Left lung (tissue), 10 donors: ENCODE data around the gene ARHGEF17. TPM values are rescaled to one million over a fixed set of nuclear protein-coding genes. Genes with fewer than 3 reads are reported as not detected.

Experiments used
- ATAC-seq: fragments of 200-7000 bp; cut with Tn5 transposase; one replicate; pipeline ENCODE4 v1.9.1; 2020; ENCODE audit warnings: moderate library complexity
- DNase-seq, 4 donors: peaks; one replicate each; pipeline ENCODE4 v3.0.0-alpha.2; 2013 to 2020
- H3K27ac ChIP-seq, 2 donors: fragments of 200-600 bp; sonication (generic) in 1 of 2; one replicate each; pipeline versions ENCODE4 v1.5.0 to v1.8.0; 2020 to 2021
- H3K27me3 ChIP-seq, 2 donors: fragments of 200-600 bp; sonication (generic) in 1 of 2; one replicate each; pipeline versions ENCODE4 v1.5.0 to v1.8.0; 2020 to 2021
- H3K36me3 ChIP-seq, 2 donors: fragments of 200-600 bp; sonication (generic) in 1 of 2; one replicate each; pipeline versions ENCODE4 v1.5.0 to v1.8.0; 2020 to 2021
- H3K4me1 ChIP-seq, 2 donors: fragments of 200-600 bp; one replicate each; pipeline ENCODE4 v1.8.0; 2021
- H3K4me3 ChIP-seq, 2 donors: fragments of 200-600 bp; sonication (generic) in 1 of 2; one replicate each; pipeline versions ENCODE4 v1.5.0 to v1.8.0; 2020 to 2021; ENCODE audit warnings: mild to moderate bottlenecking in 1 of 2
- H3K9me3 ChIP-seq, 2 donors: fragments of 200-600 bp; sonication (generic) in 1 of 2; one replicate each; pipeline versions ENCODE4 v1.5.0 to v1.8.0; 2020 to 2021
- CTCF ChIP-seq, 2 donors: fragments of 200-600 bp; sonication (generic) in 1 of 2; IDR thresholded peaks; one replicate each; pipeline versions ENCODE4 v1.5.0 to v1.8.0; 2021; ENCODE audit warnings: antibody characterized with exemption in 2 of 2
- intact Hi-C, 2 donors: fragments of 100-400 bp; cut with DNase I; formaldehyde crosslinking; loops; one replicate each; pipeline versions ENCODE4 v1.11.2 to v1.14.2; 2022
- polyA plus RNA-seq, 6 donors: library from polyadenylated mRNA; unstranded; fragments of 120-200 nt; gene quantifications; one replicate each; pipeline ENCODE4 v1.2.1, GENCODE V29; 2013; ENCODE audit not compliant: insufficient read length in 6 of 6
- total RNA-seq, 2 donors: library from RNA; stranded (reverse); fragmentation: NEBNext Ultra II Directional; extraction: Animal tissue kit (Norgen Biotek cat#: 25700); gene quantifications; one replicate each; pipeline ENCODE4 v1.2.1, GENCODE V29; 2021
- donor health status: DM: no; HTN: yes; CAD: no.
- donor health status: DM: no; HTN: no; CAD: no.

Gene ARHGEF17
- total and polyA plus RNA-seq, 8 donors: 56.3 to 95.8 (median 82.8) TPM

- Histone ChIP-seq H3K4me3 (peak overlapping the region in 1 of 2 donors; percentile 72), H3K27ac (peak overlapping the region; percentile 79 to 95), H3K27me3 (no peaks in the 10 kb centered on the region)
Measured at GRCh38 chr11:73375830-73376159, 67.7 kb downstream of the ARHGEF17 start.

DNA sequence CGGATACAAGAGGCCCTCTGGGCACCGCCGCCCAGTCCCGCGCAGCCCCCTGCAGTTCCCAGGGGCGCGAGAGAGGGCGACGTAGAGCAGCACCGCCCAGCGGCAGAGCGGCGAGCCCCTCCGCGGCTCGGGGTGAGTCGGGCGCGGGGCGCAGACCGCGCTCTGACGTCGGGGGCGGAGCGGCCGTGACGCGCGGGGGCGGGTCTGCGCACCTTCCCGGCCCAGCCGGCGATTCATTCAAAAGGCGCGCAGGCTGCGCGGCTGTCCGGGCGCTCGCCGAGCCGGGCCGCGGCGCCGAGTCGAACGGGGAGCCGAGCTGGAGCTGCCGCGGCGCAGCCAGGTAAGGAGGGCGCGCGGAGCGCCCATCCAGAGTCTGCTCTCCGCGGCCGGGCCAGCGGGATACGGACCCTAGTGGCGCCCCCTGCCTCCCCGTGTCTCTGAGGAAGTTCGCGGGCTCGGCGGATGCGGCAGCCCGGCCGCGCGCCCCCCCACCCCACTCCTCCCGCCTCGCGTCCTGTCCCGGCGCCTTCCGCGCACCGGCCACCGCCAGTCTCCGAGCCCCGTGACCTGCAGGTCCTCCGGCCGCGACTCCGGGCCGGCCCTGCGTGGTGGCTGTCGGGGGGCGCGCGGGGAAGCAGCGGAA is 68.2 kb downstream of the ARHGEF17 start, which contains the start of gene RELT:
Gene RELT (plus strand): TSS at position 240 of the 643 bp plus-strand sequence. CDS start 12,738 bp downstream, outside the sequence.
- DNase-seq (peak; percentile 86 to 98 (median 93)), ATAC-seq (peak; percentile 93)
- H3K27ac ChIP-seq: peak within 1 kb of the TSS; percentile 79 to 95
- H3K27me3 ChIP-seq: no peaks in the 10 kb centered on the region
- no peaks in the 10 kb centered on the region for H3K36me3 ChIP-seq
- H3K9me3 ChIP-seq: no peaks in the 10 kb centered on the region
- H3K4me3 ChIP-seq: peak within 1 kb of the TSS; percentile 72 to 79
- intact Hi-C loops: no loop called here
- peak; percentile 96 to 99 for TF ChIP-seq CTCF (IDR thresholded peaks at IDR 0.05)
- peaks cover 16 to 51% of the 10 kb centered on the region in 2 donors for H3K4me1 ChIP-seq

More at GRCh38 chr11:73375830-73376159, 67.7 kb downstream of the ARHGEF17 start:
- no peak for ATAC-seq
- Histone ChIP-seq H3K4me1 (peaks cover 16 to 46% of the 10 kb centered on the region in 2 donors), H3K9me3 (no peaks in the 10 kb centered on the region), H3K36me3 (no peaks in the 10 kb centered on the region)
- intact Hi-C loops: no loop called here
- DNase-seq: no peak
- TF ChIP-seq CTCF (IDR thresholded peaks at IDR 0.05): no peak

- H3K4me3 ChIP-seq: peak overlapping the region; percentile 72 to 79
- peak overlapping the region; percentile 79 to 95 for H3K27ac ChIP-seq
- DNase-seq (peak; percentile 23 to 89 (median 64)), ATAC-seq (peak; percentile 22)
- no peaks in the 10 kb centered on the region for H3K36me3 ChIP-seq
- no peaks in the 10 kb centered on the region for H3K9me3 ChIP-seq
- TF ChIP-seq CTCF (IDR thresholded peaks at IDR 0.05): no peak
- H3K27me3 ChIP-seq: no peaks in the 10 kb centered on the region
- intact Hi-C loops: no loop called here
- peaks cover 17 to 58% of the 10 kb centered on the region in 2 donors for H3K4me1 ChIP-seq
Measured at GRCh38 chr11:73376803-73377629, 68.9 kb downstream of the ARHGEF17 start.

DNA sequence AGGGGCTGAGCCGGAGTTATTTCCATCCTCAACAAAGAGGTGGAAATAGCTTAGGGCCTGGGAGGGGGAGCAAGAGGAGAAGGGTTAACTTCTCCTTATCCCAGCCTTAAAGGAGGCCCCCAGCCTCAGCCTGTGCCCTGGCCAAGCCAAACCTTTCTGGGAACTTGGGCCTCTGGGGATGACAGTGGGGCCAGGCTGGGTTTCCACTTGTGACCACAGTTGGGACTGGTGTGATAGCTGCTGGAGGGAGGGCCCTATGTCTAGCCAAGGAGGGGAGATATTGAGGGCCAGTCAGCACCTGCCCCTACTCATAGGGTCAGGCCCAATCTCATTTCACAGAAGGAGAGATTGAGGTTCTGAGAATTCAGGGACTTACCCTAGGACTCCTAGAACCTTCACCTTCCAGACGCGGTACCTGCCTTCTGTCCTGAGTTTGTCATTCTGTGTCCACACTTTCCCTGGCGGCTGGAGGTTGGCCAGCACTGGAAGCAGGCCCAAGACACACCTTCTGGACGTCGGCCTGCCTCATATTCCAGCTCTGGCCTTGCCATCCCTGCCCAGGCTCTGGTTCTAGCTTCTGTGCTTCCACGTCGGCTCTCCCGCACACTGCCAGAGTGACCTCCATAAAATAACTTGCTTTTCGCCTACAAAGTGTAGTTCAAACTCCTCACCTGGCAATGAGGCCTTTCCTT is 71.3 kb downstream of the ARHGEF17 start:
- H3K27ac ChIP-seq: peak overlapping the region in 1 of 2 donors; percentile 95
- no peaks in the 10 kb centered on the region for H3K36me3 ChIP-seq
- peaks cover 37 to 75% of the 10 kb centered on the region in 2 donors for H3K4me1 ChIP-seq
- peak overlapping the region in 1 of 2 donors; percentile 72 for H3K4me3 ChIP-seq
- H3K9me3 ChIP-seq: no peaks in the 10 kb centered on the region
- peak in 1 of 4 donors; percentile 65 for DNase-seq
- ATAC-seq: peak; percentile 23
- no peak for TF ChIP-seq CTCF (IDR thresholded peaks at IDR 0.05)
- intact Hi-C loops: no loop called here
- H3K27me3 ChIP-seq: no peaks in the 10 kb centered on the region
